GM21447 (cell line): ENCODE results near the gene LRRC75B.
"Not testable (repeated sequence)": the region's sequence is repeated elsewhere in the genome, so short reads cannot be mapped to it uniquely, and the experiment has no call there.

Experiments used
- ATAC-seq: cut with Tn5 transposase; IDR thresholded peaks from one replicate; pipeline ENCODE4 v1.9.1; 2021; ENCODE audit not compliant: unreplicated experiment

LRRC75B gene, protein sequence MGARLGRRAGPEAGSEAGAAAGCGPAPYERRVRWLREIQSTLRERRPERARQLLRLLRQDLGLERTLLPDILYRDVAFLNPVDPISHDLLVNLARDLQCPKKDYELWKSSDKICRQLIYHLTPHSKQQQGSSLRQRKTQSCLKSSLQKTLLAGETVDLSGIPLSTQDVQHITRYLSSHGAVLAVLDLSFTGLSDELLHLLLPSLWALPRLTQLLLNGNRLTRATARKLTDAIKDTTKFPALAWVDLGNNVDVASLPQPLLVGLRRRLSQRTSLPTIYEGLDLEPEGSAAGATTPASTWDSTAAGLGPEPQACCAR

DNA sequence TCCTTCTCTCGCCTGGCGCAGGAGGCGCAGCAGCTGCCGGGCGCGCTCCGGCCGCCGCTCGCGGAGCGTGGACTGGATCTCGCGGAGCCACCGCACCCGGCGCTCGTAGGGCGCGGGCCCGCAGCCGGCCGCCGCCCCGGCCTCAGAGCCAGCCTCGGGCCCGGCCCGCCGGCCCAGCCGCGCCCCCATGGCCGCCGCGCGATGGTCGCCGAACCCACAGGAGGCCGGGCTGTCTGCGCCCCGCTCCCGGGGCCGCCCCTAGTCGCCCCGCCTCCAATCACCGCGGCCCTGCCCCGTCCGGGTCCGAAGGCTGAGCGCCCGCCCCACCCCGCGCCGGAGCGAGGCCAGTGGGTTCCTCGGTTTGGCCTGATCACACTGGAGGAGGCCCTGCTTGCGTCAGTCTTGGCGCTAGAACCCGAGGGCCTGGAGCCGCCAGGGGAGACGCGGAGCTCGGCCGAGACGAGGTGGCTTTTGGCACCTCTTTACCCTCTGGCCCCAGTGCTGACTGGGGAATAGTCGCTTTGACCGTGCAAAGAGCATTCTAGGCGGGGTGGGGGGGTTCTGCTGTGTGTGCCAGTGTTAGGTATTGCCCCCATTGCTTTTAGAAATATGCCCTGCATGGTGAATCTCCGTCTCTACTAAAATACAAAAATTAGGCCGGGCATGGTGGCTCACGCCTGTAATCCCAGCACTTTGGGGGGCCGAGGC, at the start of gene LRRC75B:
LRRC75B (minus strand) TSS at position 223 of the 708 bp plus-strand sequence; CDS start at position 189, 34 bp downstream.
- no peak for ATAC-seq

DNA sequence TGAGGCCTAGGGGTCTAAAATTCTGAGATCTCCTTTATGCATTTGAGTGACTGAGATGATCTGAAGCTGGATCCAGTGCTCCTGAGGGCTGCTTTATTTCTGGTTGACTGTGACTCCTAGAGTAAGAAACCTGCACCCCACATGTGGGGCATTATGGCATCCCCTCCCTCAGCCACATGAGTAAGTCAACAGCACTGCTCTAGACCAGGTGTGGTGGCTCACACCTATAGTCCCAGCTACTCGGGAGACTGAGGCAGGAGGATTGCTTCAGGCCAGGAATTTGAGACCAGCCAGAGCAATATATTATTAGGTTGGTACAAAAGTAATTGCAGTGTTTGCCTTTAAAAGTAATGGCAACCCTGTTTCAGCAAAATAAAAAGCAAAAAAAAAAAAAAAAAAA, 49.4 kb upstream of the LRRC75B start:
- not testable (repeated sequence) for ATAC-seq

DNA sequence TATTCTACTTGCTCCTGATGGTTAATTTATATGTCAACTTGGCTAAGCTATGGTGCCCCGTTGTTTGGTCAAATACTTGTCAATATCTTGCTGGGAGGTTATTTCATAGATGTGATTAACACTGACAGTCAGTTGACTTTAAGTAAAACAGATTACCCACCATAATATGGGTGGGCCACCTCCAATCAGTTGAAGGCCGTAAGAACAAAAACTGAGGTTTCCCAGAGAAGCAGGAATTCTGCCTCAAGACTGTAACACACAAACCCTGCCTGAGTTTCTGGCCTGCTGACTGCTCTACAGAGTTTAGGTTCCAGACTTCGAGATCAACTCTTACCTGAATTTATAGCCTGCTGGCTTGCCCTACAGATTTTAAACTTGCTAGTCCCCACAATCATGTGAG, 43.6 kb upstream of the LRRC75B start:
- not testable (repeated sequence) for ATAC-seq

DNA sequence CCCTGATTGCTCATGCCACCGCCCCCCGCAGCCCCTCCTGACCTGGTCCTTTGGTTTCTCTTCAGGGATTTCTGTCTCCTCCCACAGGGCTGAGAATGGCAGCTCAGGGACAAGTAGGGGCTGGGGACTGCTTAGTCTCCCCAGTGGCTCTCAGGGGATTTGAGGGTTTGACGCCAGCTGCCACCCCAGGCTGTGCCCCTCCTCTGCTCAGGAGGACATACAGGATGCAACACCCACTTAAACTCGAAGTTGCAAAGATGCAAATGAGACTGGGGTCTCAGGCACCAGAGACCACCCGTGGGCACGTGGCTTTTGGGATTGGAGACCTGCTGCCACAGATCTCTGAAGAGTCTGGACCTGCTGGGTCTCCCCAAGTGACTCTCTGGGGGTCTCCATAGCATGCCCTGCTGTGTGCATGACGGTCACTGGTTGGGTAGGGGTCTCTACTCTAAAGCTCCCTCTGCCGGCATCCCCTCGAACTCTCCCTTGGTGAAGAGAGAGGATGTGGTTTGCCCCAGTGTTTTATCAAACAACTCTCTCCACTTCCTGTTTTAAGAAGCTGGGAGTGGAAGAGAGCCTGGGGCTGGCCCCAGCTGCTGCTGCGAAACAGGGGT, 42.0 kb upstream of the LRRC75B start:
- not testable (repeated sequence) for ATAC-seq

DNA sequence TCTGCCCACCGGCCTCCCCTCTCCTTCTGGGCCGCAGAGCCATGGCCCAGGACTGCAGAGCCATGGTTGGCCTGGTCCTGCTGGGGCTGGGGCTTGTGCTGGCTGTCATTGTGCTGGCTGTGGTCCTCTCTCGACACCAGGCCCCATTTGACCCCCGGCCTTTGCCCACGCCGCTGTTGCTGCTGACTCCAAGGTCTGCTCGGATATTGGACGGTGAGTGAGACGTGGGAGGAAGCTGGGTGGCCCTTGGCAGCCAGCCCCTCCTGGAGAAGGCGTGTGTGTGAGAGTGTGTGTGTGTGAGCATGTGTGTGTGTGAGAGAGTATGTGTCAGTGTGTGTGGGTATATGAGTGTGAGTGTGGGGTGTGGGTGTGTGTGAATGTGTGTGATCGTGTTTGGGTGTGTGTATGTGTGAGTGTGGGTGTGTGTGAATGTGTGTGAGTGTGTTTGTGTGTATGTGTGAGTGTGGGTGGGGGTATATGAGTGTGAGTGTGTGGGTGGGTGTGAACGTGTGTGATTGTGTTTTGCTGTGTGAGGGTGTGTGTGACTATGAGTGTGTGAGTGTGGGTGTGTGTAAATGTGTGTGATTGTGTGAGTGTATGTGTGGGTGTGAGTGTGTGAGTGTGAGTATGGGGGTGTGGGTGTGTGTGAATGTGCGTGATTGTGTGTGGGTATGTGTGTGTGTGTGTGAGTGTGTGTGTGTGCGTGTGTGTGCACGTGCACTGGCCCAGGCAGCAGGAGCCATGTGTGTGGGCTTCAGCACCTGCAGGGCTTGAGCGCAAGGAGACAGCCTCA, 40.6 kb upstream of the LRRC75B start:
- not testable (repeated sequence) for ATAC-seq

DNA sequence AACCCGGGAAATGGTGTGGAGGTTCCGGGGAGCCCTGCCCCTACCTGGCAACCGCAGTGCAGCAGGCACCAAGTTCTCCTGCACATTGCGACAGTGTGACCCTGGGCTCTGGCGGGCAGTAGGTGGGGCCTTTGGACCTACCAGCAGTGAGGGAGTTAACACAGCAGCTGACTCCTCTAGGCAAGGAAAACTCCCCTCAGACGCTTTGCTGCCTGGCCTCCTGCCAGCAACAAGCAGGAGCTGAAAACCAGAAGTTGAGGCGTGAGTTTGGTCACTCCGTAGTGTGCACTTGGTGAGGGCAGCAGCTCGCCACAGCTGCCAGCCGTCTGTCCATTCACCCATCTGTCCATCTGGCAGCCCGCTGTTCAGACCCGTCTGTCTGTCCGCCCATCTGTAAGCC, 39.8 kb upstream of the LRRC75B start:
- ATAC-seq, result not testable (repeated sequence)

DNA sequence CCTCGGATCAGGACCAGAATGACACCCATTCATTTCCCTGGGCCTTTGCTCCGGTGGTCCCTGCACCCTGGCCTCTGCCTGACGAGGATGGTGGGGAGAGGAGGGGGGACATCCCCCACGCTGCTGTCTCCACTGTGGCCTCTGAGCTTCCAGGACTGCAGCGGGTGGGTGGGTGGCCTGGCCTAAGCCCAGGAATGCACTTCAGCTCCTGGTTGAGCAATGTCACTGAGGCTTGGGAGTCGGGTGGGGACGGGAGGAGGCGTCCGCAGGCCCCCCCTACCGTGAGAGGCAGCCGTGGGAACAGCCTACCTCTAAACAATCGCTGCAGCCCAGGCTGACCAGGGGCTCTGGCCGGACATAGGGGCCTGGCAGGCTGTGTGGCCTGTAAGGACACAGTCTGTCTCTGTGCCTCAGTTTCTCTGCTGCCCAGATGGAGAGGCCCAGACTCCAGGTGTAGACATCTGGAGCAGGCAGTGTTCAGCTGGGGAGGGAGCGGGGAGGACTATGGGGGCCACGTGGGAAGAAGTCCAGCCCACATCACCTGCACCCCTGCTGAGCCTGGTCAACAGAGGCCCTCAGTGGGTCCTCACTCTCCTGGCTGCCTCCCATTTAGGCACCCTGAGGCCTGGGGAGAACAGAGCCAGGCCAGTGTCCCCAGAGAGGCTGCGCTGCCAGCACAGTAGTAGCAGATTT, 38.7 kb upstream of the LRRC75B start:
- not testable (repeated sequence) for ATAC-seq

DNA sequence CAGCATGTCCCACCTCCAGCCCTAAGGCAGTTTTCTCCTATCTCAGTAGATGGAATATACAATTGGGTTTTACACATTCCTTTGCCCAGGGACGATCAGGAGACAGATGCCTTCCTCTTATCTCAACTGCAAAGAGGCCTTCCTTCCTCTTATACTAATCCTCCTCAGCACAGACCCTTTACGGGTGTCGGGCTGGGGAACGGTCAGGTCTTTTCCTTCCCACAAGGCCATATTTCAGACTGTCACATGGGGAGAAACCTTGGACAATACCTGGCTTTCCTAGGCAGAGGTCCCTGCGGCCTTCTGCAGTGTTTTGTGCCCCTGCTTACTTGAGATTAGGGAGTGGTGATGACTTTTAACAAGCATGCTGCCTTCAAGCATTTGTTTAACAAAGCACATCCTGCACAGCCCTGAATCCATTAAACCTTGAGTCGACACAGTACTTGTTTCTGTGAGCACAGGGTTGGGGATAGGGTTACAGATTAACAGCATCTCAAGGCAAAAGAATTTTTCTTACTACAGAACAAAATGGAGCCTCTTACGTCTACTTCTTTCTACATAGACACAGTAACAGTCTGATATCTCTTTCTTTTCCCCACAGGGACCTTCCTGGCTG, 38.0 kb upstream of the LRRC75B start:
- not testable (repeated sequence) for ATAC-seq

DNA sequence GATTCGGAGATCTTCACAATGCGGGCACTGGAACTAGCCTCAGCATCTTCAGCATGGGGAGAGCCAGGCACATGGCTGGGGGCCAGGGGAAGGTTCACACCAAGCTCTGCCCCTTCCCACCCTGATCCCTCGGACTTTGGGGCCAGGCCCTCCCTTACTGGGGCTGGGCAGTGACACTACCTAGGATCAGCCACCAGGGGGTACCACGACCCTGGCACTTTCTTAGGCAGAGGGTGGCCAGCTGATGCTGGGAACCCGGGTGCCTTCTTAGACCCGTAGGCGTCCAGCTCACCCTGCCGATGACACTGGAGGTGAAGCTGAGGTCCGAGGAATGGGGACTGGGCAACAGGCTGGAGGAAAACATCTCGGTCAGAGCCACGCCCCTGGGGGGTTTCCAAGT, 36.2 kb upstream of the LRRC75B start:
- ATAC-seq, result not testable (repeated sequence)

DNA sequence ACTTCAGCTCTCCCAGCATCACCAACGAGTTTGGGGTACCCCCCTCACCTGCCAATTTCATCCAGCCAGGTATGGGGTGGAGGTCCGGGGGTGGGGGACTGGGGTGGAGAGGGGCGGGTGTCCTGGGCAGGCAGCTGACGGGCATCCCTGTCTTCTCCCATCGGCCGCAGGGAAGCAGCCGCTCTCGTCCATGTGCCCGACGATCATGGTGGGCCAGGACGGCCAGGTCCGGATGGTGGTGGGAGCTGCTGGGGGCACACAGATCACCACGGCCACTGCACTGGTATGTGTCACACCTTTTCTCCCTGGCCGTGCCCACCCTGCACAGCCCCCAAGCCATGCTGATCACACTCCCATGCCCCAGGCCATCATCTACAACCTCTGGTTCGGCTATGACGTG, 35.0 kb upstream of the LRRC75B start:
- not testable (repeated sequence) for ATAC-seq

DNA sequence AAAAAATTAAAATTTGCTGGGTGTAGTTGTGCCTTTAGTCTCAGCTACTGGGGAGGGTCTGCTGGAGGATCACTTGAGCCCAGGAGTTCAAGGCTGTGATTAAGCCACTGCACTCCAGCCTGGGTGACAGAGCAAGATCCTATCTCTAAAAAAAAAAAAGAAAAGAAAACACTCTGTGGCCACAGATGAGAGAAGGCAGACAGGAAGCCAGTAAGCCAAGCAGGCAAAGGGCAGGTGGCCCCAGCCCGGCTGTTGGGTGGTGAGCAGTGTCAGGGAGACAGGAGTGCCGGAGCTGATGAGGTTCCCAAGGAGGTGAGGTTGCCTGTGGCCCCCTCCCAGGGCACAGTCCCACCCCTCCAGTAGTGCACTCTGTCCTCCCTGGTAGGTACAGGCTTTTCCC, 29.7 kb upstream of the LRRC75B start:
- ATAC-seq, result not testable (repeated sequence)

DNA sequence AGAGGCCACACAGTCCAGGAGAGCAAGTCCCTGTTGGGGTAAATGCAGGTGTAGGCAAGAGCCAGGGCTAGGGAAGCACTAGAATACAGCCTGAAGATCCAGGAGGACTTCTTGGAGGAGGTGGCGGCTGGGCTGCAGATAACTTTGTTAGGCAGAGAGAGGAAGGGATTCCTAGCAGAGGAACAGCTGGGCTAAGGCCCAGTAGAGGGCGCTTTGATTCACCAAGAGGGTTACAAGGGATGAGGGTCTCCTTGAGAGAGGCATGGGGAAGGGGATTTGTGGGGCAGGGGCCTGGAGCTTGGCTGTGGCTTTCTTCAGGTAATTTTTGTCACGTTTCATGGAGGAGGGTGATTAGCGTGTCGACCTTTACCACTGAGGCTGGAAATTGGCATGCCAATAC, 28.4 kb upstream of the LRRC75B start:
- ATAC-seq, result not testable (repeated sequence)

DNA sequence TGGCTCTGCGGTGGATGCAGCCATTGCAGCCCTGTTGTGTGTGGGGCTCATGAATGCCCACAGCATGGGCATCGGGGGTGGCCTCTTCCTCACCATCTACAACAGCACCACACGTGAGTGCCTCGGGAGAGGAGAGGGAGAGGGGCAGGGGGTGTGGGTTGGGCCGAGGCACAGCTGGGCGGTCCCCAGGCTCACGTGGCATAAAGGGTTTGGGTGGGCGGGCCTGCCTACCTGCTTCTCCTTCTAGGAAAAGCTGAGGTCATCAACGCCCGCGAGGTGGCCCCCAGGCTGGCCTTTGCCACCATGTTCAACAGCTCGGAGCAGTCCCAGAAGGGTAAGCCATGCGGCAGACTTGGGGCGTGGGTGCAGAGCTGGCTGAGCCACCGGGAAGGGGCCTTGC, 21.9 kb upstream of the LRRC75B start:
- ATAC-seq, result not testable (repeated sequence)

DNA sequence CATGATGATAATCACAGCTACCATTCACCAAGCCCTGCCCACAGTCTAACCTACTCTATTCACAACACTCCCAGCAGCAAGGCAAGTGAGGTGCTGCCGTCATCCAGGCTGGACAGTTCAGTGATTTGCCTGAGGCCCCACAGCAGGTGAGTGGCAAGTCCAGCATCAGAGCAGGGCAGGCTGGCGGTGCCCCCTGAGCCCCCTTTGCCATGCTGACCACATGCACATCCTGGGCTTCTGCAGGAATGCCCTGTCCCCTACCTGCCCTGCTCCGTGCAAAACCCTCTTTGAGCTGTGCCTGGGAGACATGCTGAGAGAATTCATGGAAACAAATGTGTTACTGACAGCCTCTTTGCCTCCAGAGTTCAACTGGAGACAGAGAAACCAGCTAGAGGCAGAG, 17.0 kb upstream of the LRRC75B start:
- ATAC-seq, result not testable (repeated sequence)

DNA sequence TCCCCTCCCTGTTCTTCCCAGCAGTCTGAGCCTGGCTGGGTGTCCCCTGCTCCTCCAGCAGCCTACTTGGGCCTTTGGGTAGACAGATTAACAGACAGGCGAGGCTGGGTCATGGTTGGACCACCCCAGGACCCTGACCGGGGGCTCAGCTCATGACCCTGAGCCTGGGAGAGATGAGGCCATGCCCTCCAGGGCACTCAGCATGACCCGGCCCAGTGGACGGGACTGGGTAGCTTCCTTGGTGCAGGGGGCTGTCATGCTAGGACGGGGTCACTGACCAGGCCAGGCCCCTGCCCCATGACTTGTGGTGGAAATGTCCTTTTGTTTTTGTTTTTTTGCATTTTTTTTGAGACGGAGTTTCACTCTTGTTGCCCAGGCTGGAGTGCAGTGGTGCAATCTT, 15.5 kb upstream of the LRRC75B start:
- not testable (repeated sequence) for ATAC-seq

DNA sequence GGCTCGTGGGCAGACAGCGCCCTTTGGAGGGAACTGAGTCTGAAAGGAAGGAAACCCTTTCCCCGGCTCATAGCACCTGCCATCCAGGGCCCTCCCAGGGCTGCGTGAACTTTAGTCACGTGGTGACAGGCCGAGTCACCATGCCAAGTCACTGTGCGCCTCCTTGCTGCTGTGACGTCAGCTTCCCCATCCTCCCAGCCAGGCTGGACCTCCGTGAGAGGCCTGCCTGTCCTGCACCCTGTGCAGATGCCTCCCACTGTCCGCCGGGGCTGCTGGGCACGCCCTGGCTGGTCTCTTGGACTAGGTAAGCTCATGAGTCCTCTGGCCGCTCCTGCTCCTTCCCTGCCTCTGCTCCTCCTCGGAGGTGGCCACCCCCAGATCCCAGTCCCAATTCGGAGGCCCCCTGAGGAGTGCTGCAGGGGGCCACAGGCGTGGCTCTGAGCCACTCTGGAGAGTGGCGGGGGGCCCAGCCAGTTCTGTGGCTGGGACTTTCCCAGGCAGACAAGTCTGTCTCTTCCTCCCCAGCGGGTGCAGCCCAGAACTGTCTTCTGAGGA, 14.6 kb upstream of the LRRC75B start:
- not testable (repeated sequence) for ATAC-seq

DNA sequence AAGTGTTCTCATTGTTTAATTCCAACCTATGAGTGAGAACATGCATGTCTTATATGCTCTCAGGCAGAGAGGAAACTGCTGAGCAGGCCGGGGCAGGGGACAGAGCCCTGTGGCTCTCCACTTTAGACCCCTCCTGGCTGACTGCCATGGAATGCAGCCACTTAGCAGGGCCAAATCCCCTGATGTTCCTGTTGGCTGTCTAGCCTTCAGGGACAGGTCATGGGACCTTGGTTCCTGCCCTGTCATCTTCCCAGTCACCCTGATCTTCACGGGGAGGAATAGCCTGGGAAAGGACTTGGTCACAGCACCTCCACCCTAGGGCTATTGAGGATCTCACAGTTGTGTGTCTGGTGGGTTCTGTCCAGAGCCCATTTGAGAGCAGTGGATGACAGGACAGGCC, 13.5 kb upstream of the LRRC75B start:
- ATAC-seq, result not testable (repeated sequence)

DNA sequence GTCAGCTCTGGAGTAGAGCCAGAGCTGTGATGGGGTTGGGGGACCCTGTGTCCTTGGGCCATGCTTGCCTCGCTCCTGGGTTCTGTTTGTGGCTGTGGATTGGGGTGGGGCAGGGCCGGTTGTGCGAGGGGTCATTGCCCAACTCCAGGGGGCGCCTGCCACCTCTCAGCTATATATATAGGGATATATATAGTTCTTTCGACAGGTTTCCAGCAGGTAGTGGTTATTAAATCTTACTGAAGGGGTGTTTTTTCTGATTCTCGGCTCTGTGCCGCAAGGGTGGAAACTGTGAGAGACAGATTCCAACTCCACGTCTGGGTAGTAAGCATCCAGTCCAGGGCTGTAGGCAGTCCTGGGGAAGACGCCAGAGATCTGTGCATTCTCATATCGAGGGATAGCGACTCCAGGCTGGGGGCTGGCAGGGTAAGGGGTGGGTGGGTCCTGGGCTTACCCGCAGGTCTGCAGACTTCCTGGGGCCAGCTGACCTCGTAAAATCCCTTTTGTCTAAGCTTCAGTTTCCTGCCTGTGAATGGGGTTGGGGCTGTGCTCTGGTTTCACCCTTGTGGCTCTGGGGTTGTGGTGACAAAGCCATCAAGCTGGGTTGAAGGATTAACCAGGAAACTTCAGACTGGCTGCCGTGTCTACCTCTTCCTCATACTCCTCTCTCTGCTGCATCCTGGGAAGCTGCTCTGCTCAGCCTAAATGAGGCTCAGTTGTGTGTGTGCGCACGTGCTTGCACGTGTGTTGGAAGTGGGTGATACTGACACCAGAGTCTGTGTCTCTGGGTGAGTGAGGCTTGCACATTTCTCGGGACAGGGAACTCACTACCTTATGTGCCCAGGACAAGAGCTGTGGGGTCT, 11.1 kb upstream of the LRRC75B start:
- ATAC-seq, result not testable (repeated sequence)
